ENCODE results near the gene PADI4.
"Not testable (repeated sequence)": the region's sequence is repeated elsewhere in the genome, so short reads cannot be mapped to it uniquely, and the experiment has no call there.

Gene PADI4

DNA sequence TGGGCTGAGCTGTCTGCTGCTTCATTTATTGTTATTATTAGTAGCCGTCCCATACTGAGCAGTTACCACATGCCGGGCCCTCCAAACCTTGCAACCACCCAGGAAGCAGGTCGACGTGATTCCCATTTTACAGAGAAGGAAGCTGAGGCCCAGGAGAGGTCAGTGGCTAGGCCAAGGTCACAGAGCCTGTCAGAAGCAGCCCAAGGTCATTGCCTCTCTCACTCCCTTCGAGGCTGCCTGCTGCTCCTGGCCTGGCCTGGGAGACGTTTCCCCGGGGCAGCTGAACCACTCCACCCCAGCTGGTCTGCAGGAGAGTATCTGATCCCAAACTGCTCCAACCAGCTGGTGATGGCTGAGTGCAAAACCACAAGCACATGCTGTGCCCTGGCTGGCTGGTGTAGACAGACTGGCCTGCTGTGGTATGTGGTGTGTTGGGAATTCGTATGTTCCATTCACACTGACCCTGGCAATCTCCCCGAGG lies 6.5 kb downstream of the PADI4 start:
- DNase-seq (ENCODE audit: low spot score), result no peak

DNA sequence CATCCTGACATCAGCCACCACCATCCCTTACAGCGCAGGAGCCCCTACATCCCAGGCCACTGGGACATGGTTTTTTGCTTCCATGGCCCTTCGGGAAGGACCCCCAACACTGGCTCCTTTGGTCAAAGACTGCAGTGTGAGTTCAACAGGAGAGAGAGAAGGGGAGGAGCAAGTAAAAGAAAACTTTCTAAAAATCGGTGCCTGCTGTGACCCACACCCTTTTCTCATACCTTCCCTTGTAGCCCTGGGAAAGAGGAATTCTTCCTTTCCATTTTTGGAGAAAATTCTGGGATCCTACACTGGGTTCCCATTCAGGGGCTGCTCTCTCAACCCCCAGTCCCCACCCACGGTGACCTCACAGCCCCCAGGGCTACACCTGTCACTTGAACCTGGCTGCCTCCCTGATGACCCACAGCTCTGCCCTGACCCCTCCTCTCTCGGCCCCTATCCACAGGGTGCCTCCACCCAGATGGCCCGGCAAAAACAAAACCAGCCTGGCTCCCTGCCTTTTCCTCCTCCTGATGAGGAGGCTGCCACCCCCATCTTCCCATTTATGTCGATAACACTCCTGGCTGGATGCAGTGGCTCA lies 7.6 kb downstream of the PADI4 start:
- no peak for DNase-seq (ENCODE audit: low spot score)

DNA sequence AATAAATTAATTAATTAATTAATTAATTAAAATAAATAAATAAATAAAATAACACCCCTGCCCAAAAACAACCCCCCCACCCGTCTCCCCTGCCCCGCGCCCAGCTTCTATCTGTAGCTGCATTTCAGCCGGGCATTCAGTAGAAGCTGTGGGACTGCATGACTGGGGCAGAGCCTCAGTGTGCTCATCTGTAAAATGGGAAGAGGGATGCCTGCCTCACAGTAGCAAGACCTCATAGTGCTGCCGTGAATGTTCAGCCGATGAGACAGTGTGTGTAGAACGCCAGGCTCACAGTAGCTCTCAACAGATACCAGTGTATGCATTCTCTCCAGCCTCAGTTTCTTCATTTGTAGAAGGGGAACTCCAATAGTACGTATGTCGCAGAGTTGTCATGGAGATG lies 8.7 kb downstream of the PADI4 start:
- no peak for DNase-seq (ENCODE audit: low spot score)

DNA sequence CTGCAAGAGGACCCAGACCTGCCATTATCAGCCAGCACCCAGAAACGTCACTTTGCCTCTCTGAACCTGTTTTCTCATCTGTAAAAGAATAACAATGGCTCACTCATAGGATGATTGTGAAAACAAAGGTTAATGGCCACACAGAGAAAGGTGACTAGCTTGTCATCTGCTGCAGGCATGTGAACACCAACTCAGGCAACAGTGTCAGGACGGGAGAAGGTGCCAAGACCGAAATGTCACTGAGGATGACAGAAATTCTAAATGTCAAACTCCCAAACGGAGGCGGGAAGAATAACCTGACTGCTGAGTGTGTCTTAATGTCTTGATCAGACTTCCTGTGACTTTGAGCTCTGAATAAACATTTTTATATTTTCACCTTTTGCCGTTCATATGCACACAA lies 10.3 kb downstream of the PADI4 start:
- no peak for DNase-seq (ENCODE audit: low spot score)

DNA sequence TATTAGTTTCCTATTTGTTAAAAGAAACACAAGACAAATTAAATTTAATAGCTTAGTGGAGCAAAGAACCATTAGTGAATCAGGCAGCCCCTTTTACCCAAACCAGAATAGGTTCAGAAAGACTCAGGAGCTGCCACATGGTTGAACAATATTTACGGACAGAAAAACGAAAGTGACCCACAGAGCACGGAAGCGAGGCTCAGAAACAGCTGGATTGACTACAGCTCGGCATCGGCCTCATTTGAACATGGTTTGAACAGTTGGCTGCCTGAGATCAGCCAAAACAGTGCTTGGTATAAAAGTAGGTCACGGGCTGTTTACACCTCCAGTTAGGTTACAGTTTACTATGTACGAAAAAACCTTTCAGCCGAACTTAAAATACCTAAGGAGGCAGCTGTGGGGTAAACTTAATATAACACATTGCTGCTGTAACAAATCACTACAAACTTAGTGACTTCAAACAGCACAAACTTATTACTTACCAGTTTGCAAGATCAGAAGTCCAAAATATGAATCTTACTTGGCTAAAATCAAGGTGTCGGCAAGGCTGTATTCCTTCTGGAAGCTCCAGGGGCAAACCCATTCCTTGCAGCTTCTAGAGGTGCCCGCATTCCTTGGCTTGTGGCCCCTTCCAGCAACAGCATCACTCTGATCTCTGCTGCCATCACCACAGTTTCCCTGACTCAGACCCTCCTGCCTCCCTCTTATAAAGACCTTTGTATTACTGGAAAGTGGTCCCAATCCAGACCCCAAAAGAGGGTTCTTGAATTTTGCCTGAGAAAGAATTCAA lies 11.8 kb downstream of the PADI4 start:
- no peak for DNase-seq (ENCODE audit: low spot score)

DNA sequence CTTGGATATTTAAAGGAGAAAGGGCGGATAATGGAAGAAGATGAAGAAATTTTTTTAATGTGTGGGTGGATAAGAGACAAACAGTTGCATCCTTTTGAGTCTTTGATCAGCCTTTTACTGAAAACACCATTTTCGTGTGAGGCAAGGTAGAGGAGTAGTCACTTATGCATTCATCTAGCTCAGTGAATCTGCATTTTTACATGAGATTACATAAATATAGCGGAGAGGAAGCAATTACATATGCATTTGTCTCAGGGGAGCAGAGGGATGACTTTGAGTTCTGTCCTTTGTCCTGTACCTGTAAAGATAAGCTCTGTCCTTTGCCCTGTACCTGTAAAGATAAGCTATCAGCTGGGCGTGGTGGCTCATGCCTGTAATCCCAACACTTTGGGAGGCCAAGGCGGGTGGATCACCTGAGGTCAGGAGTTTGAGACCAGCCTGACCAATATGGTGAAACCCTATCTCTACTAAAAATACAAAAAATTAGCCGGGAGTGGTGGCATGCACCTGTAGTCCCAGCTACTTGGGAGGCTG lies 13.9 kb downstream of the PADI4 start:
- not testable (repeated sequence) for DNase-seq (ENCODE audit: low spot score)

DNA sequence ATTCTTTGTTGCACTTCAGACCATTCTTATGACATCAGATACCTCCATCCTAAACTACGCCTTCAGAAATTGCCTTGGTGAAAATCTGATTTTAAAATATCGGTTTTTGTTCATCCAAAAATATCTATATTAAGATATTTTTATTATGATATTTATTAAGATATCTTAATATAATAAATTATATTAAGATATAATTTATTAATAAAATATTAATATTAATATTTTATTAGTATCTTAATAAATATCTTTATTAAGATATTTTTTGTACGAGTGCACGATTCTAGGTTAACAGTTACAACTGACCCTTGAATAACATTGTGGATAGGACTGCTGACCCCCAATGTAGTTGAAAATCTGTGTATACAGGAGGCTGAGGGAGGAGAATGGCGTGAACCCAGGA lies 20.9 kb downstream of the PADI4 start:
- DNase-seq (ENCODE audit: low spot score), result no peak

DNA sequence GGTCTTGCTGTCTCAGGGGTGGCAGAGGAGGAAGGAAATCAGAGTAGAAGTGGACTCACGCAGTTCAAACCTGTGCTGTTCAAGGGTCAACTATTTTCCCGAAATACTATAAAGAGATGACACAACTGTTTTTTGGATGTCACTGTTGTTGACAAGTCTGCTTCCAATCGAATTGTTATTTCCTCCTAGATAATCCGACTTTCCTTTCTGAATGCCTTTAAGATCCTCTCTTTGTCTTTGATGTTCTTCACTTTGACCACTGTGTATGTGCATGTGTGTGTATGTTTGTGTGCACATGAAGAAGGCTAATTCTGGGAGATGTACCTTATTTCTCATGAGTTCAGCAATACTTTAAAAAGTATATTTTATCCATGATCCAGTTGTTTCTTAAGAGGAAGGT lies 21.6 kb downstream of the PADI4 start:
- DNase-seq (ENCODE audit: low spot score), result no peak

DNA sequence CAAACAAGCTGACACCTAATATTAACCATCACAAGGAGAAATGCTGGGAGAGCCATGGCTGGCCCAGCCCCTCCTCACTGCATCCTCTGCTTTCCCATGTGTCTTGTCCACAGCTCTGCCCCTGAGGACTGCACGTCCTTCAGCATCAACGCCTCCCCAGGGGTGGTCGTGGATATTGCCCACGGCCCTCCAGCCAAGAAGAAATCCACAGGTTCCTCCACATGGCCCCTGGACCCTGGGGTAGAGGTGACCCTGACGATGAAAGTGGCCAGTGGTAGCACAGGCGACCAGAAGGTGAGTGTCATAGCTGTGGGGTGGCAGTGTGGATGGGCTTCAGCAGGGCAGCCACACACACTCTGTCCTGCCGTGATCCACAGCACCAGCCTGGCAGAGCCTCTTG lies 22.9 kb downstream of the PADI4 start:
- no peak for DNase-seq (ENCODE audit: low spot score)

DNA sequence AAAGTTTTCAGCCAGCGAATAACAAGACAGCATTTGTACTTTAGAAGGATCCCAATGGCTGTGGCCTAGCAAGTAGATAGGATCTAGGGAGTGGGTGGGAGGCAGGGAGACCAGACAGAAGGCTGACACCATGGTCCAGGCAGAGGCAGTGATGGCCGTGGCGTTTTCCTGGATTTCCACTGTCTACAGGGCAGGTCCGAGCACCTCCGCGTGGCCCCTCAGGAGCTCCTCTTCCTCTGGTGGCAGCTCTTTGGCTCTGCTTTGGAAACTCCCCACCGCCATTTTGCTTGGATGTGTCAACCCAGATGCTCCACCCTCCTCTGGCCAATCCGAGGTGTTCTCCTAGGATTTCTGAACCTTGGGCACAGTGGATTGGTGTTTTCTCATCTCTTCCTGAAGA lies 25.1 kb downstream of the PADI4 start:
- DNase-seq (ENCODE audit: low spot score), result no peak

DNA sequence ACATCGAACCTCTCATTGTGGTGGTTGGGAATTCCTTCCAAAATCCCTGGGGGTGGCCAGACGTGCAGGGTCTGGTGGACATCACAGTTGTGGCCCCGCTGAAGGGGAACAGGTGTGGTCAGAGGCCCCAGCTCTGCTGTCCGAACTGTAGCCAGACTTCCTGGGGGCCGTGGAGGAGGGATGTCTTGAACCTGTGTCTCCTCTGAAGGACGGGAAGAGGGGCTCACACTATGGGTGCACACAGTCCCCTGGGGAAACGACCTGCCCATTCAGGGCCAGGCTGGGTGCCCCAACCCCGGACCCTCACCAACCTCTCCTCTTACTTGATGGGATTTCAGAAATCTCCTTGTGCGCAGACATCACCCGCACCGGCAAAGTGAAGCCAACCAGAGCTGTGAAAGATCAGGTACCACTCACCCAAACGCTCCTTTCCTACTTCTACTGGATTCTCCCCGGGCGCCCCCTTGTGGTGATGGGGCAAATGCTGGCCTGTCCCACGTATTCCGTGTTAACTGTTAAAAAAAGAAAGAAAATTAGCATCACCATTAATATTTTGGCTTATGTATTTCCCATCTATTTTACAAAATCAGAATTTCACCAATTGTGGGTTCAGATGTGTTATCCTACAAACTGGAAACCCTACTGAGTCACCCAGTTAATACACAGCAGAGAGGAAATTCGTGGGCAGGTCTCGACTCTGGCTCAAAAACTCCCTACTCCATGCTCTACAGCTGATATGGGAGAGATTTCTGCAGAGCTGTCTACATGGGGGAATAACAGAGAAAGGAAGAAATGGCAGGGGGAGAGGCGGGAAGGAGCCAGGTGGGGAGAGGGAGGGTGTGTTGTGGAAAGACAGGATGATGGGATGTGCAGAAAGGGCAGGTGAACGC lies 28.1 kb downstream of the PADI4 start:
- peak; percentile 14 for DNase-seq (ENCODE audit: low spot score)

DNA sequence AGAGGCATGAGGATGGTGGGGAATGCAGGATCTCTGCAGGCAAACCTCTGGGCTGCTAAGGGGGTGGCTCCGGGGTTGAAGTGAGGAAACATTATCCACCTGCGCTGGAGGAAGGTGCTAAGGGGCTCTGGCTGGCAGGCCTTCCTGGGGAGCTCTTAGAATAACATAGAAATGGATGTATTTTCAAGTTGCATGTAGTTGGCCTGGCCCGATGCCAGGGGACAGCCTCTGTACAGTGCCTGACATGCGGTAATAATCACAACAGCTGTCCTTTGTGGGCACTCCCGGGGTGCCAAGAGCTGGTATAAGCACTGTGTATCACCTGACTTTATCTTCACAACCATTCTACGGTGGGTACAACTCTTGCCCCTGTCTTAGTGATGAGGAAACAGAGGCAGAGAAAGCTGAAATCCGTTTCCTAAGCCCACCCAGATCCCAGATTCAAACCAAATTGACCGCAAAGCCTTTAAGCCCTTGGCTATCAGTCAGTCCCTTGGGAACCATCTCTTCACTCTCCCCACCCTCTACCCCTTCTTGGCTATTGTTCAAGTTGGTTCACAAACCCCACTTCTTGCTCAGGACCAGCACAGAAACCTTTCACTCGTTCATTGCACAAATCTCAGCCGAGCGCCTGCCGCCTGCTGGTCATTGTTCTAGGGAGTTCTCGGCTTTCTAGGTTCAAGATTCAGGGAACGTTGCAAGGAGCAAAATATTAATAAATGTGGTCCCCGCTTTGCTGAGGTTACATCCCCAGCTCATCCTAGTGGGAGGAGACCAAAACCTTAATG lies 30.9 kb downstream of the PADI4 start:
- no peak for DNase-seq (ENCODE audit: low spot score)

DNA sequence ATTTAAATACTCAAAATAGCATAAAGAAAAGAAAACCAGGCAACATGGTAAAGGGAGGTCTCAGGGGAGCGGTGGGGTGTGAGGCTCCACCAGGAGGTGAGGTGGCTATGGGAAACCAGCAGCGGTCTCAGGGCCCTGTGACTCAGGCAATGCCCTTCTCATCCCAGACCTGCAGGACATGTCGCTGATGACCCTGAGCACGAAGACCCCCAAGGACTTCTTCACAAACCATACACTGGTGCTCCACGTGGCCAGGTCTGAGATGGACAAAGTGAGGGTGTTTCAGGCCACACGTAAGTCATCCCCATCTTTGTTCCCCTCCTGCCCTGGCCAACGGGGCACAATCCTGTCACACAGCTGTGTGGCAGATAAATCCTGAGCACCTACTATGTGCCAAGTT lies 31.5 kb downstream of the PADI4 start:
- DNase-seq (ENCODE audit: low spot score), result no peak

DNA sequence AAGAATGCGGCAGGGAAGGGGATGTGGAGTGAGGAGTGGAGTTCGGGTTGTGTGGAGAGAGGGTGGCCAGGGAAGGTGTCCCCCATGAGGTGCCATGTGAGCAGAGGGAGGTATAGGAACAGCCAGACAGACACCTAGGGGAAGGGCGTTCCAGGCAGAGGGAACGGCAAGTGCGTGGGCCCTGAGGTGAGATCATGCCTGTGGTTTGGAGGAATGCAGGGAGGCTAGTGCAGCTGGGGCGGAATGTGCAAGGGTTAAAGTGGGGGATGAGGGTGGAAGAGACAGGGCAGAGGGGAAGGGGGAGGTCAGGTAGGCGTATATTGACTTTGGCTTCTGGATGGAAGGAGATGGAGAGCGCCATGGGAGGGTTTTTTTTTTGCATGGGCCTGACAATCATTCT lies 32.4 kb downstream of the PADI4 start:
- no peak for DNase-seq (ENCODE audit: low spot score)

DNA sequence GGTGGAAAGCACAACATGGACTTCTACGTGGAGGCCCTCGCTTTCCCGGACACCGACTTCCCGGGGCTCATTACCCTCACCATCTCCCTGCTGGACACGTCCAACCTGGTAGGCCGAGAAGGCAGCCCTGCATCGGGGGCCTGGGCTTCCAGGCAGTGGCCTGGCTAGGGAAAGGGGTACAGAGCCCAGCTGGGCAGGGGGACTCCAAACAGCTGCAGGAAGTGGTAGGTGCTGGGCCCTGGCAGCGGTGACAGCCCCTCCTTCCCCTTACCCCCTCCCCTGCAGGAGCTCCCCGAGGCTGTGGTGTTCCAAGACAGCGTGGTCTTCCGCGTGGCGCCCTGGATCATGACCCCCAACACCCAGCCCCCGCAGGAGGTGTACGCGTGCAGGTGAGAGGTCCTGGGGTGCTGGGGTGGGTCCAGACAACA lies 34.0 kb downstream of the PADI4 start:
- DNase-seq (ENCODE audit: low spot score), result no peak

DNA sequence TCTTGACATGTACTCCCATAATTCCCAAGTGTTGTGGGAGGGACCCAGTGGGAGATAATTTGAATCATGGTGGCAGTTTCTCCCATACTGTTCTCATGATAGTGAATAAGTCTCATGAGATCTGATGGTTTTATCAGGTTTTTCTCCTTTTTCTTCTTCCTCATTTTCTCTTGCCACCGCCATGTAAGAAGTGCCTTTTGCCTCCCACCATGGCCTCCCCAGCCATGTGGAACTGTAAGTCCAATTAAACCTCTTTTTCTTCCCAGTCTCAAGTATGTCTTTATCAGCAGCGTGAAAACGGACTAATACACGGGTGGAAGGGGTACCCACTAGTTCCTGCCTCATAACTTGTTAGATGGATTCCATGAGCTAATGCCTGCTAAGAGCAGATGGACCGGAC lies 37.5 kb downstream of the PADI4 start:
- DNase-seq (ENCODE audit: low spot score), result not testable (repeated sequence)

DNA sequence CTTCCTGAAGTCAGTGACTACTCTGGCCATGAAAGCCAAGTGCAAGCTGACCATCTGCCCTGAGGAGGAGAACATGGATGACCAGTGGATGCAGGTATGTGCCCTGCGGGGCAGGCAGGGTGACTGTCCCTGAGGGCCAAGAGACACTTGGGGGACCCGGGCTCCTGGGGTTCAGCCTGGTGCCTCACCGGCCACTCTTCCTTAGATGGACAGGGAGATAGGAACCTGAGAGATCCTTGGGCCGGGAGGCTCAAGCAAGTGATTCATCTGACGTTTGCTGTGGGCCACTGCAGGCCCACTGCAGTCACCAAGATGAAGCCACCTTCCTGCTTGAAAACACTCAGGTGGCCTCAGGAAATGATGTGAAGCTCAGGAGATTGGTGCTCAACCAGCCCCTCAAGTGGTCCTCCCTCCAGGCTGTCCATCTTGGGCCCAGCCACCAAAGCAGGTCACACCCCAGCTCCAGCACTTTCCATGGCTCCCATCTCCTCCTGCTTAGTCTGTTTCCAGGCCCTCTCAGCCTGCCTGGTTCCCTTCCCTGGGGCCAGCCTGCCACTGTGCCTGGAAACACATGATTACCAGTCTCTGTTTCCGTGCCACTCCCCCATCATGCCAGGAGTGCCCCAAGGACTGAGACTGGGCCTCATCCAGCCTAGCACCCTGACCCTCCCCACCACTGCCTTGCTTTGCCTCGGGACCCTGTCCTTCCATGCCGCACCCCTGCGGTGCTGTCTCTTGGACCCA lies 38.2 kb downstream of the PADI4 start:
- no peak for DNase-seq (ENCODE audit: low spot score)

DNA sequence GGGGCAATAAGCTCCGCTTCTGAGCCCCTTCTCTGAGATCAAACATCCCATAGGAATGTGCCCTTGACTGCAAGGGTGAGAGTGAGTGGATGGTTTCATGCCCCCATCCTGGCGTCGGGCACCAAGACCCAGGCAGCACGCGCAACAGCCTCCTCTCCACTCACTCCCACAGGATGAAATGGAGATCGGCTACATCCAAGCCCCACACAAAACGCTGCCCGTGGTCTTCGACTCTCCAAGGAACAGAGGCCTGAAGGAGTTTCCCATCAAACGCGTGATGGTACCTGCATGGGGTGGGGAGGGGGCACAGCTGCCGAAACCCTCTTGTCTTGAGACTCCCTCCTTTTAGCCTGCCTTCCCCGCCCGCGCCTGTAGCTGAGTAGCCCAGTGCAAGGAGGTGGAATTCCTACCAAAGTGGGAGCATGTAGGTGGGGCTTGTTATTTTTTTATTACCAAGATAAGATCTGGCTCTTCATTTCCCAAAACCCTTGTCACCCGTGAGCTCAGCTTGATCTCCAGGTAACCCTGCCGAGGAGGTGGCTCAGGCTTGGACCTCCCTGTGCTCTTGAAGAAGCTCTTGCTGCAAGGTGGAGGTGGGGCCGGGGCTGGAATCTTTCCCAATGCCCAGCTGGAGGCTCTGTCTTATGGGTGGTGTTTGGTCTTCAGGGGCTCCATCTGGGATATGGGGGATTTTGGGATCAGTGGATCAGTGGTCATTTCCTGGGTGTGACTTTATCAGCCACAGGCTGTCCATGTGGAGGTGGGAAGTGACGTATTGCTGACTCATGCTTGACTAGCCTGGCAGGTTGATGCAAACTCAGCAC lies 40.0 kb downstream of the PADI4 start:
- DNase-seq (ENCODE audit: low spot score), result no peak

DNA sequence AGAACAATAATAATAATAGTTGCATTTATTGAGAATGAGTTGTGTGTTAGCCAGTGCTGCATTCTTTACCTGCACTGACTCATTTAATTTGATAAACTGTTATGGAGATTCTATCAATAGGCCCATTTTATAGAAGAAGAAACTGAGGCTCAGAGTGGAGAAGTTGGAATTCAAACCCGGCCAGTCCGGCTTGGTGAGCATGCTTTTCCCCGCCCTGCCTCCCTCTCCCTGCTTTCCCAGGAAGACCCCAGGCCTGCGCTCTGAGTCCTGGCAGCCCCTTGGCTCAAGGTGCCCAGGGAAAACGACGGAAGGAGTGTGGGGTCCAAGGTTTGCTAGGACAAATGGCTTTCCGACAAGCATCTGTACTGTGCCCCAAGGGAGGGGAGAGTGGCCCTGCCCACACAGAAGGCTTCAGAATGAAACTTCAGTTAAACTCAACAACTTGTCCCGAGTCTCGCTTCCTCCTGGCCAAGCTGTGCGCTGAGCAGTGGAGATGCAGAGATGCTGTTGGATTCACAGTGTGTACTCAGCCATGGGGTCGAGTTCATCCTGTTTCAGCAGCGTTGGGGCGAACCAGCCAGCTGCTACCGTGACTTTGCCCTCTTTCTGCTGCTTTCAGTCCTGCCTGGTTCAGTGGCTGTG lies 40.7 kb downstream of the PADI4 start:
- no peak for DNase-seq (ENCODE audit: low spot score)

DNA sequence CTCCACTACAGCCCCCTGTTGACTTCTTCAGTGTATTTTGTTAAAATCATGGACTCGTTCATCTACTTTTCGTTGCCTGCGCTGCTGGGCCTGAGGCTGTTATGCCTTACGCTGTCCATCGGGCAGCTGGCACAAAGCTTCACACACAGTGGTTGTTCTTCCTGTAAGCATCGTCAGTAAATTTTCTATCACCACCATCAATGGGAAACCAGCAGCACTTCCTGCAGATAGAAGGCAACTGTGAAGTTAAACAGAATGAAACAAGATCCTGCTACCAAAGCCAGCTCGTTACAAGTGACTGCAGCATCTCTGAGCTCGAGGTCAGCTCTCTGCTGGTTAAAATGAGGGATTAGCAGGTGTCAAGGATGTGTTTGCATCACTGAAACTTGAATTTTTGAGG lies 42.1 kb downstream of the PADI4 start:
- DNase-seq (ENCODE audit: low spot score), result no peak

Measured in Ammon's horn (tissue), 1 donor.